ENCODE results near the gene GYS2.

Gene GYS2

DNA sequence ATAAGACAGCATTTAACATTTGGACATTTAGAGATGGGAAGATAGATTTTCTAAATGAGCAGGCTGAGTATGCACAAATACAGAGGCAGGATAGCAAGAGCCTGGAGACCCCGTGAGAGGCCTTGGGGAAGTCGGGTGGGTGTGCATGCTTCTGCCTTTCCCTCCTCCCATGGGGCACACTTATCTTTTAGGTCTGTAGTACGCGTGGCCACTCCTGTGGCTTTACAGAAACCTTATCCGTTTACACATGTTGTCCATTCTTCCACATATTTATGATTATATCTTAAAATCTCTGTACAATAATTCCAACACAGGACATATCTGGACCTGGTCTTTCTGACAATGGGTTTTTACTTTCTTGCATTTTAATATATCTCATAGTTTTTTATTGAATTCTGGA, 33.6 kb downstream of the GYS2 start:
- TF ChIP-seq, protein P1, sequence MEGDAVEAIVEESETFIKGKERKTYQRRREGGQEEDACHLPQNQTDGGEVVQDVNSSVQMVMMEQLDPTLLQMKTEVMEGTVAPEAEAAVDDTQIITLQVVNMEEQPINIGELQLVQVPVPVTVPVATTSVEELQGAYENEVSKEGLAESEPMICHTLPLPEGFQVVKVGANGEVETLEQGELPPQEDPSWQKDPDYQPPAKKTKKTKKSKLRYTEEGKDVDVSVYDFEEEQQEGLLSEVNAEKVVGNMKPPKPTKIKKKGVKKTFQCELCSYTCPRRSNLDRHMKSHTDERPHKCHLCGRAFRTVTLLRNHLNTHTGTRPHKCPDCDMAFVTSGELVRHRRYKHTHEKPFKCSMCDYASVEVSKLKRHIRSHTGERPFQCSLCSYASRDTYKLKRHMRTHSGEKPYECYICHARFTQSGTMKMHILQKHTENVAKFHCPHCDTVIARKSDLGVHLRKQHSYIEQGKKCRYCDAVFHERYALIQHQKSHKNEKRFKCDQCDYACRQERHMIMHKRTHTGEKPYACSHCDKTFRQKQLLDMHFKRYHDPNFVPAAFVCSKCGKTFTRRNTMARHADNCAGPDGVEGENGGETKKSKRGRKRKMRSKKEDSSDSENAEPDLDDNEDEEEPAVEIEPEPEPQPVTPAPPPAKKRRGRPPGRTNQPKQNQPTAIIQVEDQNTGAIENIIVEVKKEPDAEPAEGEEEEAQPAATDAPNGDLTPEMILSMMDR (IDR thresholded peaks at IDR 0.05; ENCODE audit: control insufficient read depth, insufficient read depth, low read depth, low read length, missing control alignments): no peak
- H3K4me3 ChIP-seq (ENCODE audit: control insufficient read depth, low read depth, low read length): no peak overlapping the region
- no peak for DNase-seq (ENCODE audit: low read depth)

- TF ChIP-seq, protein P1 (IDR thresholded peaks at IDR 0.05; ENCODE audit: control insufficient read depth, insufficient read depth, low read depth, low read length, missing control alignments): no peak
- no peak for DNase-seq (ENCODE audit: low read depth)
- no peak overlapping the region for H3K4me3 ChIP-seq (ENCODE audit: control insufficient read depth, low read depth, low read length)
These were observed 36.5 kb downstream of the GYS2 start for GRCh38 chr12:21568115-21568514.

DNA sequence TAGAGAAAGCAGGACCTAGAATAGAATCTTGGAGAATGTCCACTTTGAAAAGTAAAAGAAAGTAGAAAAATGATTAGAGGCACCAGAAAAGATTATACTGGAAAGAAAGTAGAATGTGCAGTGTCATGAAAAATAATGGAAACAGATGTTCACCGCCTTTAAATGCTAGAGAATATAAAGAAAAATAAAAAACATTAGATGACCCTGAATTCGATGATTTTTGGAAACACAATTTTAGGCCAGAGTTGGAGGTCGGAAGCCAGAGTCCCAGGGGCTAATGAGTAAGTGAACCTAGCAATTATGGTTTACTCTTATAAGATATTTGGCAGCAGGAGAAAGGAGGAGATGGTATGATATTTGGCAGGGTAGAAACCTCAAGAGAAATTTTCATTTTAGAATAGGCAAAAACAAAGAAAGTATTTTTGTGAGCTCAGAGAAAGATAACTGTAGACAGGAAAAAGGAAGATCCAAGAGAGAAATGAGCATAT, 37.7 kb downstream of the GYS2 start:
- TF ChIP-seq, protein P1 (IDR thresholded peaks at IDR 0.05; ENCODE audit: control insufficient read depth, insufficient read depth, low read depth, low read length, missing control alignments): no peak

GRCh38 chr12:21566223-21566906, 38.3 kb downstream of the GYS2 start:
- DNase-seq (ENCODE audit: low read depth): no peak
- TF ChIP-seq, protein P1 (IDR thresholded peaks at IDR 0.05; ENCODE audit: control insufficient read depth, insufficient read depth, low read depth, low read length, missing control alignments): no peak
- H3K4me3 ChIP-seq (ENCODE audit: control insufficient read depth, low read depth, low read length): no peak overlapping the region

More for the DNA sequence above, 37.7 kb downstream of the GYS2 start:
- no peak overlapping the region for H3K4me3 ChIP-seq (ENCODE audit: control insufficient read depth, low read depth, low read length)
- no peak for DNase-seq (ENCODE audit: low read depth)

DNA sequence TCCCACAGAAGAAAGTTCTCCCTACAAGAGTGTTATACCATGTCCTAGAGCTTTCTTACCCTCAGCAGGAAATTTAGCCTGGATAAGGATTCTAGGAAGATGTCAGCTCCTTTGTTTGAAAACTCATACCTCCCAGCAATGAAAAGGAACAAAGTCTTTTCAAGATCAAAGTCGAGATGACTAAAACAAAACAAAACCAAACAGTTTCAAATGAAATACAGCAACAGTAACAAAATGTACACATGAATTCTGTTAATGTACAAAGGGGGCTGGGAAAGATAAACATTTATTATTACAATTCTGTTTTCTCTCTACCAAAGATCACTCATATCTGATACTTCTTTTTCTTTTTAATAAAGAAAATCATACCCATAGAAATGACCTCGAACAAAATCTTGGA, 41.8 kb downstream of the GYS2 start:
- TF ChIP-seq, protein P1 (IDR thresholded peaks at IDR 0.05; ENCODE audit: control insufficient read depth, insufficient read depth, low read depth, low read length, missing control alignments): no peak
- no peak overlapping the region for H3K4me3 ChIP-seq (ENCODE audit: control insufficient read depth, low read depth, low read length)
- no peak for DNase-seq (ENCODE audit: low read depth)

DNA sequence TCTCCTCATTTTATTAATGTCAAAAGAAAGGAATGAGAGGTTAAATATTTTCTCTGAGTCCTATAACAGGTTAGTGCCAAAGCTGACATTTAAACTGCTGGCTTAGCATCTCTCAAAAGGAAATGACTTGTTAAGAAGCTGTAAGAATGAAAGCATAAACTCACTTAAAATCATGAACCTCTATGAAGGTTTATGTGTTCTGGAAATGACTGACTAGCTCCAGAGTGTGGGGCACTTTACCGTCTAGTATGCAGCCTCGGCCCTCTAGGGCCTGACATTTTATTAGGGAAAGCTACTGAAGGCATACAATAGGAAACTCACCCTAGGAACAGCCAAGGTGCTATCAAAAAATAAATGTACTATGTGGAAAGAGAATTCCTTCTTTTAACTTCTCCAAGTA, 43.5 kb downstream of the GYS2 start:
- H3K4me3 ChIP-seq (ENCODE audit: control insufficient read depth, low read depth, low read length): no peak overlapping the region
- TF ChIP-seq, protein P1 (IDR thresholded peaks at IDR 0.05; ENCODE audit: control insufficient read depth, insufficient read depth, low read depth, low read length, missing control alignments): no peak
- no peak for DNase-seq (ENCODE audit: low read depth)
